Stimulated activated naive CD8-positive, alpha-beta T cell treated with anti-CD3 and anti-CD28 coated beads, Interleukin-15, amount 100 ng/mL, for 72 hours (primary cell): ENCODE data around the gene FBXO8.
"Not testable (repeated sequence)": the region's sequence is repeated elsewhere in the genome, so short reads cannot be mapped to it uniquely, and the experiment has no call there.

Experiments used
- ATAC-seq: fragments of 150-1000 bp; cut with Tn5 transposase; 2 replicates; pipeline ENCODE4 v1.10.0; 2021; ENCODE audit warnings: mild to moderate bottlenecking, moderate library complexity
- DNase-seq, 2 donors: peaks; one replicate each; pipeline ENCODE4 v3.0.0; 2021 to 2022
- H3K27ac Mint-ChIP-seq, 2 donors: one replicate each; pipeline ENCODE4 v1.8.0; 2022; ENCODE audit warnings: mild to moderate bottlenecking in 2 of 2, mixed read lengths in 2 of 2, moderate library complexity in 2 of 2
- H3K27me3 Mint-ChIP-seq: one replicate; pipeline ENCODE4 v1.8.0; 2022; ENCODE audit warnings: mixed read lengths
- H3K4me1 Mint-ChIP-seq: one replicate; pipeline ENCODE4 v1.8.0; 2022; ENCODE audit warnings: mild to moderate bottlenecking, mixed read lengths
- H3K4me3 Mint-ChIP-seq, 2 donors: one replicate each; pipeline ENCODE4 v1.8.0; 2022; ENCODE audit warnings: mild to moderate bottlenecking in 2 of 2, mixed read lengths in 2 of 2, moderate library complexity in 1 of 2
- H3K9me3 Mint-ChIP-seq, 2 donors: one replicate each; pipeline ENCODE4 v1.8.0; 2022; ENCODE audit warnings: mixed read lengths in 2 of 2

The FBXO8 gene

GRCh38 chr4:174304664-174305063, 21.2 kb upstream of the FBXO8 start:
- Mint-ChIP-seq H3K4me3 (no peak overlapping the region), H3K4me1 (peaks cover 5% of the 10 kb centered on the region), H3K27ac (no peak overlapping the region), H3K27me3 (no peaks in the 10 kb centered on the region), H3K9me3 (no peaks in the 10 kb centered on the region)
- DNase-seq (no peak), ATAC-seq (no peak)

DNA sequence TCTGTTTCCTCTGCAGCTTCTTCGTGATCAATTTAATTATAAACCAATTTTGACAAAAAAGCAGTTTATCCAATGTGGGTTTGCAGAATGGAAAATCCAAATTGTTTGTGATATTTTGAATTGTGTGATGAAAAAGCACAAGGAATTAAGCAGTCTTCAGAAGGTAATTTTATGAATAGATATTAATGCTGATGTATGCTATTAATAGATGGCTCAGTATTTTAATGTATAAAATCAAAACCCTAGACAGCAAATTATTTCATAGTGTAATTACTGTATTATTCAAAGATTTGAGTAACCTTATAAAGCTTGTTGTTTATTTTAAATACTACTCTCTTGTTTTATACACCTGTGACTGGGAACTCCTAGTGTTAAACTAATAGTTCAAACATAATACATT, 20.2 kb upstream of the FBXO8 start:
- DNase-seq (no peak), ATAC-seq (no peak)
- H3K4me1 Mint-ChIP-seq = peaks cover 5% of the 10 kb centered on the region
- H3K4me3 Mint-ChIP-seq = no peak overlapping the region
- H3K9me3 Mint-ChIP-seq = no peaks in the 10 kb centered on the region
- no peak overlapping the region for H3K27ac Mint-ChIP-seq
- no peaks in the 10 kb centered on the region for H3K27me3 Mint-ChIP-seq

GRCh38 chr4:174295142-174295541, 11.7 kb upstream of the FBXO8 start:
- ATAC-seq, DNase-seq, H3K27ac Mint-ChIP-seq, H3K4me3 Mint-ChIP-seq, H3K27me3 Mint-ChIP-seq: not testable (repeated sequence)
- H3K9me3 Mint-ChIP-seq = peaks cover 8 to 13% of the 10 kb centered on the region in 2 donors
- peaks cover 12% of the 10 kb centered on the region for H3K4me1 Mint-ChIP-seq

GRCh38 chr4:174294641-174295040, 11.2 kb upstream of the FBXO8 start:
- not testable (repeated sequence) for H3K4me3 Mint-ChIP-seq, H3K27me3 Mint-ChIP-seq, H3K27ac Mint-ChIP-seq, DNase-seq
- ATAC-seq = peak; percentile 56
- H3K4me1 Mint-ChIP-seq = peaks cover 14% of the 10 kb centered on the region
- peaks cover 8 to 13% of the 10 kb centered on the region in 2 donors for H3K9me3 Mint-ChIP-seq

DNA sequence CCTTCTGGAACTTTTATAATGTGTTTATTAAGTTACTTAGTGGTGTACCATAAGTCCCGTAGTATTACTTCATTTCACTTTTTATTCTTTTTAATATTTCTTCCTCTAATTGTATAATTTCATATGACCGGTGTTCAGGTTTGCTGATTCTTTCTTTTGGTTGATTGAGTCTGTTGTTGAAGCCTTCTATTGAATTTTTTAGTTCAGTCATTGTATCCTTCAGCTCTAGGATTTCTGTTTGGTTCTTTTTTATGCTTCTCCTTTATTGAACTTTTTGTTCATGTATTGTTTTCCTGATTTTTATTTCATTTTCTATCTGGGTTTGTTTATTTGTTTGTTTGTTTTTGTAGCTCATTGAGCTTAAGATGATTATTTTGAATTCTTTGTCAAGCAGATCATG, 9.0 kb upstream of the FBXO8 start:
- ATAC-seq = no peak

GRCh38 chr4:174286870-174287269, 3.4 kb upstream of the FBXO8 start:
- Mint-ChIP-seq H3K27ac (no peak overlapping the region), H3K27me3 (no peaks in the 10 kb centered on the region), H3K4me1 (peaks cover 40% of the 10 kb centered on the region), H3K4me3 (no peak overlapping the region), H3K9me3 (peaks cover under 1 to 2% of the 10 kb centered on the region in 2 donors)
- no peak for DNase-seq
- no peak for ATAC-seq

More for the DNA sequence above, 9.0 kb upstream of the FBXO8 start:
- Mint-ChIP-seq H3K4me3 (no peak overlapping the region), H3K9me3 (peaks cover 8 to 13% of the 10 kb centered on the region in 2 donors), H3K27me3 (no peaks in the 10 kb centered on the region), H3K4me1 (peaks cover 18% of the 10 kb centered on the region), H3K27ac (no peak overlapping the region)
- no peak for DNase-seq

GRCh38 chr4:174284487-174284886, 1.0 kb upstream of the FBXO8 start:
- peak overlapping the region; percentile 86 to 99 for H3K27ac Mint-ChIP-seq
- no peaks in the 10 kb centered on the region for H3K27me3 Mint-ChIP-seq
- no peaks in the 10 kb centered on the region for H3K9me3 Mint-ChIP-seq
- H3K4me1 Mint-ChIP-seq = peaks cover 59% of the 10 kb centered on the region
- DNase-seq (no peak), ATAC-seq (no peak)
- H3K4me3 Mint-ChIP-seq = peak overlapping the region; percentile 97

DNA sequence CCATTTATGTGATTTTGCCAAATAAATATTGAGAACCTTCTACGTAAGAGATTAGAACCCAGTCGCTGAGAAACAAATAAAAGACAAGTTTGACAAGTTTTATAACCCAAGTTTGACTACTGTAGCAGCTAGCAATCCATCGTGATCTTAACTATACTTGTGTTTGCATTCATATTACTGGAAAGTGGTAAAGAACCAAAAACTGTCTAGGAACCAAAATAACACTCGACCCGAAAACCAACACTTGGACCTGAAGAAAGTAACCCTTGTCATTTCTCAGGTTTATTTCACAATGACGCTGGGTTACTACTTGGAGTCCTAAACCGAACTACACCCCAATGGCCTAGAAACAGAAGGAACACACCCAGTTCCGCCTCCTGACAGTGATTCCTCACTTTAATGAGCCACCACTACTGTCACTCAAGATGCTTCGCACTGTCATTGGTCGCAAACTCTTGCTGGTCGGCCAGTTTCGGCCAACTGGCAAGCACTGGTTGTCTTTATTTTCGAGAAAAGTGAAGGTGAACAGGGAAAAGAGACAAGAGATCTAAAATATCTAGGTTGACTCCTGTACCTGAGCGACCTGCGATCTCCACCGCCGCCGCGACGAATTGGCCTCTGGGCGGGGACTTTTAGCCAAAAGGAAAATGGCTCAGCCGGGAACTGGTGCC, 496 bp downstream of the FBXO8 start:
- Mint-ChIP-seq H3K4me1 (peaks cover 68% of the 10 kb centered on the region), H3K9me3 (no peaks in the 10 kb centered on the region)
- peak; percentile 97 for ATAC-seq

DNA sequence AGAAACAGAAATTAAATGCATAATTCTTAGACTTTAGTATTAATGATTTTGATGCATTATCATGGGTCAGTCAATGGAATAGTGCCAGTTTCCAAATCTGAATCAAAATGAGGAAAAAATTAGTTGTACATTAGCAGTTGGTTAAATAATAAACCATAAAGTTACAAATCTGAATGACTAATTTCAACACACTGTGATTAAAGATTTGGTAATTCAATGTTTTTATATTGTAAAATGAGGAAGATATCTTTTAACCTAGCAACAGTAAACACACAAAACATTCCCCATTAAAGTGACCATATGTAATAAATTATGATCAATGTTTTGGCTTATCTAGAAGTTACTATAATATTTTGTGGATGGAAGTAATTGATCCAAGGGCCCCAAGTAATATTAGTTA, 1.6 kb downstream of the FBXO8 start:
- ATAC-seq (no peak), DNase-seq (no peak)
- peak overlapping the region; percentile 97 for H3K4me3 Mint-ChIP-seq

More for the DNA sequence above, 496 bp downstream of the FBXO8 start:
- peak; percentile 66 to 80 for DNase-seq
- H3K27me3 Mint-ChIP-seq = no peaks in the 10 kb centered on the region
- H3K27ac Mint-ChIP-seq = peak overlapping the region; percentile 99 to 100
- peak overlapping the region; percentile 97 for H3K4me3 Mint-ChIP-seq

GRCh38 chr4:174281182-174281737, 2.2 kb downstream of the FBXO8 start:
- Mint-ChIP-seq H3K4me1 (peaks cover 64% of the 10 kb centered on the region), H3K9me3 (no peaks in the 10 kb centered on the region), H3K27ac (no peak overlapping the region), H3K4me3 (peak overlapping the region in 1 of 2 donors; percentile 35), H3K27me3 (no peaks in the 10 kb centered on the region)
- ATAC-seq (no peak), DNase-seq (no peak)

More for the DNA sequence above, 1.6 kb downstream of the FBXO8 start:
- no peak overlapping the region for H3K27ac Mint-ChIP-seq
- no peaks in the 10 kb centered on the region for H3K27me3 Mint-ChIP-seq
- no peaks in the 10 kb centered on the region for H3K9me3 Mint-ChIP-seq
- peaks cover 70% of the 10 kb centered on the region for H3K4me1 Mint-ChIP-seq

GRCh38 chr4:174279433-174280155, 3.9 kb downstream of the FBXO8 start:
- peak overlapping the region in 1 of 2 donors; percentile 15 for H3K4me3 Mint-ChIP-seq
- peaks cover 57% of the 10 kb centered on the region for H3K4me1 Mint-ChIP-seq
- ATAC-seq = no peak
- DNase-seq = no peak
- no peaks in the 10 kb centered on the region for H3K9me3 Mint-ChIP-seq
- H3K27ac Mint-ChIP-seq = peak overlapping the region in 1 of 2 donors; percentile 13
- no peaks in the 10 kb centered on the region for H3K27me3 Mint-ChIP-seq

GRCh38 chr4:174278467-174278866, 5.0 kb downstream of the FBXO8 start:
- Mint-ChIP-seq H3K4me3 (no peak overlapping the region), H3K9me3 (no peaks in the 10 kb centered on the region), H3K4me1 (peaks cover 55% of the 10 kb centered on the region), H3K27me3 (no peaks in the 10 kb centered on the region), H3K27ac (no peak overlapping the region)
- ATAC-seq = peak; percentile 72
- DNase-seq = peak in 1 of 2 donors; percentile 15

DNA sequence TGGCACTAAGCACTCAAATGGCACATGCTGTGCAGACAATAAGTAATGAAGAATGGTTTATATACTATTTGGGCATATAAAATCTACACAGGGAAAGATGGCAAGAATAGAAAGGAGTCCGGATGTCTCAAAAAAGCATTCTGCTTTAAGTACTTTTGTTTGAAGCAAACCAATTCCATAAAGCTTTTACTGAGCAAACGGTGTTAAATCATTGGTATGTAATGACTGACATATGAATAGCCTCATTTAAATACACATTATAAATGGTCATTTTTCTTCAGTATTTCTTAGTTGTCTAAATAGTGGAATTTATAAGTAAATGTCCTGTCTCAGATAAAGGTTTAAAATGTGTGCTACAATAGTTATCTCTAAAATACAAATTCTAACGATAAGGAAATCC, 6.0 kb downstream of the FBXO8 start:
- ATAC-seq (no peak), DNase-seq (no peak)
- Mint-ChIP-seq H3K4me3 (no peak overlapping the region), H3K27ac (no peak overlapping the region), H3K9me3 (no peaks in the 10 kb centered on the region), H3K4me1 (peaks cover 55% of the 10 kb centered on the region), H3K27me3 (no peaks in the 10 kb centered on the region)

DNA sequence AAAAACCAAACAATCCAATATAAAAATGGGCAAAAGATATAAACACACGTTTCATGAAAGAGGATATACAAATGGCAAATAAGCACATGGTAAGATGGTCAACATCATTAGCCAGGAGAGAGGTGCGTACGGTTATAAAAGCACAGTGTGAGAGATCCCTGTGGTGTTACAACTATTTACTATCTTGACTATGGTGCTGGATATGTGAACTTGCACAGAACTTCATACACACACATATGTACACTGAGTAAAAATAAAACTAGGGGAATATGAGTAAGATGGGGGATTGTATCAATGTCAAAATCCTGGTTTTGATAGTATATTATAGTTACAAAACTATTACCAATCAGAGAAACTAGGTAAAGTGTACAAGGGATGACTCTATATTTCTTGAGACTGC, 8.4 kb downstream of the FBXO8 start:
- ATAC-seq = no peak
- H3K4me1 Mint-ChIP-seq = peaks cover 32% of the 10 kb centered on the region
- H3K27ac Mint-ChIP-seq = no peak overlapping the region

DNA sequence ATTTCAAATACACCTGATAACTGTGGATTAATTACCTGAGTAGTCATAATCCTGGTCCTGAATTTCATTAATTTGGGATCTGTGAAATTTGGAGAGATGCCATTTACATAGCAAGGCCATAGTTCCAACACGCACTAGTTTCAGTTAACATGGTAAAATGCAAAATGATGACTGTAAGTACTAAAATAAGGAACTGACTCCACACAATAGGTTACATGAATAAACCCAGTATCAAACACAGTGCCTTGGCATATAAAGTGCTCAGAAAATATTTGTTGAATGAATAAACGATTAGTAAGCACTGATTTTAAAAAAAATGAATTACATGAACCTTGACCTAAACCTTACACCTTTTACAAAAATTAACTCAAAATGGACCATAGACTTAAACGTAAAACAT, 9.0 kb downstream of the FBXO8 start:
- DNase-seq (no peak), ATAC-seq (no peak)
- no peaks in the 10 kb centered on the region for H3K27me3 Mint-ChIP-seq
- no peaks in the 10 kb centered on the region for H3K9me3 Mint-ChIP-seq
- peaks cover 26% of the 10 kb centered on the region for H3K4me1 Mint-ChIP-seq
- no peak overlapping the region for H3K4me3 Mint-ChIP-seq
- H3K27ac Mint-ChIP-seq = no peak overlapping the region

More for the DNA sequence above, 8.4 kb downstream of the FBXO8 start:
- Mint-ChIP-seq H3K27me3 (no peaks in the 10 kb centered on the region), H3K4me3 (no peak overlapping the region), H3K9me3 (no peaks in the 10 kb centered on the region)
- no peak for DNase-seq

DNA sequence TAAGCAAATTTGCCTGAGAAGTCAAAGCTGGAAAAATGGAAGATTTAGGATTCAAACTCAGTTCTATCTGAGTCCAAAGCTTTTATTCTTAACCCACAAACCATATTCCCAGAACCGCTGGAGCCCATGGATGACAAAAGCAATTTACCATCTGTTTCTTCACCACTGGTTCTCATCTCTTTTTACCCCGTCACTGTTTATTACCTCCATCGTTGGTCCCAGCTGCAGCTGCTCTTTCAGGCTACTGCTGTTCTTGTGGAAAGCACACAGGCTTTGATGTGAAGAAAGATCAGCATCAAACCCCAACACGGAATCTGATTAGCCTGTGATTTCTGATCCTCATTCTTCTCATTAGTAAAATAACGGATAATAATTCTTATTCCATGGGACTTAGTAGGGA, 9.5 kb downstream of the FBXO8 start:
- no peak for ATAC-seq
- no peak for DNase-seq
- peaks cover 20% of the 10 kb centered on the region for H3K4me1 Mint-ChIP-seq
- no peak overlapping the region for H3K27ac Mint-ChIP-seq
- H3K27me3 Mint-ChIP-seq = no peaks in the 10 kb centered on the region
- no peak overlapping the region for H3K4me3 Mint-ChIP-seq
- no peaks in the 10 kb centered on the region for H3K9me3 Mint-ChIP-seq
